Prostate gland (tissue), 2 donors: ENCODE data around the gene SYCE1.

Experiments
- POLR2A ChIP-seq: fragments of 450-650 bp; IDR thresholded peaks from one replicate; pipeline ENCODE4 v1.6.1; 2016; ENCODE audit warnings: antibody characterized with exemption, mild to moderate bottlenecking
- POLR2AphosphoS5 ChIP-seq: sonication (generic); formaldehyde crosslinking; IDR thresholded peaks from one replicate; pipeline ENCODE4 v1.6.1; 2017; ENCODE audit warnings: antibody characterized with exemption
- TF ChIP-seq, protein P1 (sequence below), 4 experiments: fragments of 200-600 bp in 2 of 4; fragments of 450-650 bp in 2 of 4; sonication (generic) in 2 of 4; IDR thresholded peaks; 1 replicate in 3 of 4; 2 replicates in 1 of 4; pipeline ENCODE4 v1.5.1; 2016 to 2019; ENCODE audit warnings: antibody characterized with exemption in 4 of 4, mild to moderate bottlenecking in 2 of 4, moderate library complexity in 2 of 4

DNA sequence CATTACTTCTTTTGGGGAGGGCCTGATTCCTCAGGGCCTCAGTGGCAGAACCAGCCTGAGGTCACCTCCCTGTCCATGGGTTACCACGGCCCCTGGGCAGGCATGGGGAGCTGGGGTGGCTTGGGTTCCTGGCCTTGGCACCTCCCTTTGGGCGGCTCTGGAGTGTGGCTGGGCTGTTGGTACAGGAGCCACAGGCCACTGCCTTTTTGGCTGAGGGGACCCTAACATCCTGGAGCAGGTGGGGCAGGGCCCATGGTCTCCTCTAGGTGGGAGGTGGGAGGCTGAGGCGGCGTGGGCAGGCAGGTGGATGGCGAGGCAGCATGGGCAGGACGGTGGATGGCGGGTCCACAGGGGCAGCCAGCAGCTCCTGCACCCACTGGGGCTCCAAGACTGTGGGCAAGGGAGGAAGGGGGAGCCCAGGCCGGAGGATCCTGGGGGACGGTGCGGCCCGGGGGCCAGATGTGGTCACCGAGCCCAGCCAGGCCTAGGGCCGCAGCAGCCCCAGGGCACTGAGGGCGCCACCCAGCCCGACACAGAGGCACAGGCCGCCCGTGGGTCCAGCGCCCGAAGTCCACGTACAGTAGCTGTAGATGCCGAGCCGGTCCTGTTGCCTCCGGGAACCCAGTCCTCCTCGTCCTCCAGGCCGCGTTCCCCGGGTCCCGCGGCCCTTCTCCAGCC, 2.4 kb upstream of the SYCE1 start:
- TF ChIP-seq POLR2AphosphoS5 (no peak), POLR2A (no peak)
- TF ChIP-seq, protein P1, sequence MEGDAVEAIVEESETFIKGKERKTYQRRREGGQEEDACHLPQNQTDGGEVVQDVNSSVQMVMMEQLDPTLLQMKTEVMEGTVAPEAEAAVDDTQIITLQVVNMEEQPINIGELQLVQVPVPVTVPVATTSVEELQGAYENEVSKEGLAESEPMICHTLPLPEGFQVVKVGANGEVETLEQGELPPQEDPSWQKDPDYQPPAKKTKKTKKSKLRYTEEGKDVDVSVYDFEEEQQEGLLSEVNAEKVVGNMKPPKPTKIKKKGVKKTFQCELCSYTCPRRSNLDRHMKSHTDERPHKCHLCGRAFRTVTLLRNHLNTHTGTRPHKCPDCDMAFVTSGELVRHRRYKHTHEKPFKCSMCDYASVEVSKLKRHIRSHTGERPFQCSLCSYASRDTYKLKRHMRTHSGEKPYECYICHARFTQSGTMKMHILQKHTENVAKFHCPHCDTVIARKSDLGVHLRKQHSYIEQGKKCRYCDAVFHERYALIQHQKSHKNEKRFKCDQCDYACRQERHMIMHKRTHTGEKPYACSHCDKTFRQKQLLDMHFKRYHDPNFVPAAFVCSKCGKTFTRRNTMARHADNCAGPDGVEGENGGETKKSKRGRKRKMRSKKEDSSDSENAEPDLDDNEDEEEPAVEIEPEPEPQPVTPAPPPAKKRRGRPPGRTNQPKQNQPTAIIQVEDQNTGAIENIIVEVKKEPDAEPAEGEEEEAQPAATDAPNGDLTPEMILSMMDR (IDR thresholded peaks at IDR 0.05): no peak
